ENCODE results near the gene RCAN1. TPM values are rescaled to one million over a fixed set of nuclear protein-coding genes. Genes with fewer than 3 reads are reported as not detected.

The RCAN1 gene
- total RNA-seq, 3 donors from 2014 or later (not counting 1 experiment from before 2014, with no cell fraction given) = 6.7 to 8.9 (median 8.2) TPM

DNA sequence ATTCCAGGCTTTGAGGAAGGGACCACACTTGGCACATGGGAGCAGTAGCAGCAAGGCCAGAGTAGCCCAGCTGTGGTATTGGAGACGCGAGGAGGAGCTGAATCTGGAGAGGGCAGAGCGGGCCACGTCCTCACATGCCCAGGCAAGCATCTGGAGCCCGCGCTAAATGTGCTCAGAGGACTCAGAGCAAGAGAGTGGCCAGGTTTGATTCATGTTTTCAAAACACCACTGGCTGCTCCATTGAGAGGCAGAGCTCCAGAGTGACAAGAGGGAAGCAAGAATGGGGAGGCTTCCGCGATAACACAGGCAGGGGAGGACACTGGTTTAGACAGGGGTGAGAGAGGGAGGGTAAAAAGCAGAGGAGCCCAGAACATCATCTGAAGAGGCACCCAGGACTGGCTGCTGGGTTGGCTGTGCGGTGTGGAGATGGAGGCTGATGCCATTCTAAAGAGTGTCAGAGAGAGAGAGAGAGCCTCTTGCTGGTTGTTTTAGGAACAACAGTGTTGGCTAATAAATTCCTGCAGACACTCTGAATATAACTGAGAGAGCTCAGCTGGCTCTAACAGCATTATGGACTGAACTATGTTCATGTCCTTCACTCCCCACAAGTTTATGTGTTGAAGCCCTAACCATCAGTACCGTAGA, 32.3 kb downstream of the RCAN1 start:
- Histone ChIP-seq H3K27ac (ENCODE audit: low read length) (no peak overlapping the region), H3K27me3 (ENCODE audit: control insufficient read depth, insufficient read depth, low read length) (no peaks in the 10 kb centered on the region), H3K4me3 (ENCODE audit: low read length) (no peak overlapping the region), H3K36me3 (ENCODE audit: control insufficient read depth, insufficient read depth, low read length) (no peaks in the 10 kb centered on the region), H3K4me1 (ENCODE audit: control insufficient read depth, insufficient read depth, low read length) (no peaks in the 10 kb centered on the region), H3K9me3 (ENCODE audit: control insufficient read depth, insufficient read depth, low read length) (no peaks in the 10 kb centered on the region)
- no peak overlapping the region for H3K4me3 Mint-ChIP-seq
- H3K27me3 Mint-ChIP-seq (ENCODE audit: low read depth in 2 of 2) = no peaks in the 10 kb centered on the region
- 88% methylated on average over 10 of the region's 10 CpGs for WGBS (ENCODE audit: insufficient coverage)
- H3K27ac Mint-ChIP-seq = peak overlapping the region in 1 of 2 donors; percentile 13
- peaks cover 0 to 3% of the 10 kb centered on the region in 2 donors for H3K9me3 Mint-ChIP-seq
- peaks cover 22 to 23% of the 10 kb centered on the region in 2 donors for H3K4me1 Mint-ChIP-seq
- TF ChIP-seq CTCF (IDR thresholded peaks at IDR 0.05) = no peak
- H3K36me3 Mint-ChIP-seq = peaks cover 6% of the 10 kb centered on the region
- ATAC-seq = peak; percentile 42 to 68 (median 66)
- intact Hi-C loops (cut with micrococcal nuclease) = no loop called here
- no peak for DNase-seq

DNA sequence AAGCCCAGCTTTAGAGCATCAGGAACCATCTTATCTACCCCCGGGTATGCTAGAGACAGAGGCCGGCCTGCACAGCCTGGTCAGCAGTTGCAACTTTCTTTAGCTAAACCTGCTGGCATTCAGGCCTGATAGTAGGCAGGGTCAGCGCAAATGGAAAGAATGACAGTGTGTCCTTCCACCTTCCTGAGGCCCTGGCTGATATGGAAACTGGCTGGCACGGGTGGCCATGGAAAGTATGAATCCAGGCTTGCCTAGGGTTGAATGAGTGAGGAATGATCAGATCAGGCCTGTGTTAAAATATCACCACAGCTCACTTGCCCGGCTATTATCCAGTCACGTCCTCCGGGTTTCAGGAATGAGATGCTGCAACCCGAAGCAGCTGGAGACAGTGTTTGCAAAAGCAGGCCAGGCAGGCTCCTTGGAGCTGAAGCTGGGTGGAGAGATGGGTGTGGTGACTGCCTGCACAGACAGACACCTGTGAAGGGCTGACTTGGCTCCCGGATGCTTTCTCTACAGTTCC, 34.7 kb downstream of the RCAN1 start:
- no peak overlapping the region for H3K4me3 Mint-ChIP-seq
- no peaks in the 10 kb centered on the region for H3K9me3 Mint-ChIP-seq
- no peaks in the 10 kb centered on the region for H3K27me3 Mint-ChIP-seq (ENCODE audit: low read depth in 2 of 2)
- DNase-seq (no peak), ATAC-seq (no peak)
- no peak for TF ChIP-seq CTCF (IDR thresholded peaks at IDR 0.05)
- Histone ChIP-seq H3K4me3 (ENCODE audit: low read length) (no peak overlapping the region), H3K27me3 (ENCODE audit: control insufficient read depth, insufficient read depth, low read length) (no peaks in the 10 kb centered on the region), H3K9me3 (ENCODE audit: control insufficient read depth, insufficient read depth, low read length) (no peaks in the 10 kb centered on the region), H3K27ac (ENCODE audit: low read length) (no peak overlapping the region), H3K4me1 (ENCODE audit: control insufficient read depth, insufficient read depth, low read length) (peaks cover 5% of the 10 kb centered on the region), H3K36me3 (ENCODE audit: control insufficient read depth, insufficient read depth, low read length) (no peaks in the 10 kb centered on the region)
- intact Hi-C loops (cut with micrococcal nuclease) = no loop called here
- H3K4me1 Mint-ChIP-seq = peaks cover 25 to 32% of the 10 kb centered on the region in 2 donors
- no peaks in the 10 kb centered on the region for H3K36me3 Mint-ChIP-seq
- WGBS (ENCODE audit: insufficient coverage) = 92% methylated on average over 9 of the region's 9 CpGs
- H3K27ac Mint-ChIP-seq = no peak overlapping the region

DNA sequence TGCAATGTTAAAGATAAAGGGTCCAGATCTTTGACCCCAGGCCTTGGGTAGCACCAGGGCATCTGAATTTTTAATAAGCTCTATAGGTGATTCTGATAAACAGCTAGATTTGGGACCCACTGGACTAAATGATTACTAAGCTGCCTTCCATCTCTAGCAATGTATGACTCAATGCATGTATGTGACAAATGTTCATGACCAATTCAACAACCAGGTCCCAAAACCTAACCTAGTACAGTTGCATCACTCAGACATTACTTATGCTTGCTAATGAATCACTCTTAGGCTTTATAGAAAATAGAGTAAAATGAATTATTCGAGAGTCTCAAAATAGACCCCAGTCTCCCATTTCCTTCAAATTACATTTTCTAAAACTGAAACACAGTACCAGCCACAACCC, 35.5 kb downstream of the RCAN1 start:
- intact Hi-C loops (cut with micrococcal nuclease) = no loop called here
- no peaks in the 10 kb centered on the region for H3K9me3 ChIP-seq (ENCODE audit: control insufficient read depth, insufficient read depth, low read length)
- H3K36me3 ChIP-seq (ENCODE audit: control insufficient read depth, insufficient read depth, low read length) = no peaks in the 10 kb centered on the region
- no peaks in the 10 kb centered on the region for H3K27me3 Mint-ChIP-seq (ENCODE audit: low read depth in 2 of 2)
- H3K4me1 ChIP-seq (ENCODE audit: control insufficient read depth, insufficient read depth, low read length) = peaks cover 13% of the 10 kb centered on the region
- no peak overlapping the region for H3K4me3 Mint-ChIP-seq
- TF ChIP-seq CTCF (IDR thresholded peaks at IDR 0.05) = no peak
- H3K27ac ChIP-seq (ENCODE audit: low read length) = no peak overlapping the region
- no peaks in the 10 kb centered on the region for H3K36me3 Mint-ChIP-seq
- DNase-seq = no peak
- H3K4me1 Mint-ChIP-seq = peaks cover 31 to 41% of the 10 kb centered on the region in 2 donors
- H3K9me3 Mint-ChIP-seq = no peaks in the 10 kb centered on the region
- H3K27ac Mint-ChIP-seq = no peak overlapping the region
- H3K27me3 ChIP-seq (ENCODE audit: control insufficient read depth, insufficient read depth, low read length) = no peaks in the 10 kb centered on the region
- no peak overlapping the region for H3K4me3 ChIP-seq (ENCODE audit: low read length)
- no CpG with 5 or more reads among the region's 1 CpG for WGBS (ENCODE audit: insufficient coverage)
- no peak for ATAC-seq
